GM12891 (cell line): ENCODE measurements around the gene ADAM11.

Experiments used
- DNase-seq: peaks from one replicate; pipeline ENCODE4 v3.0.0; 2011; ENCODE audit warnings: low spot score; ENCODE audit not compliant: insufficient read length
- FAIRE-seq: peaks from 2 replicates; lab custom pipeline; 2011; peaks lifted over from hg19 to GRCh38; lab: Jason Lieb, UNC
- PAX5 ChIP-seq: IDR thresholded peaks from 2 replicates; pipeline ENCODE4 v1.6.1; 2011; ENCODE audit warnings: low read length, moderate library complexity, mild to moderate bottlenecking; ENCODE audit not compliant: insufficient read depth, severe bottlenecking
- POLR2A ChIP-seq: IDR thresholded peaks from 2 replicates; pipeline ENCODE4 v1.6.1; 2011; ENCODE audit warnings: low read depth, low read length, control low read depth
- POLR2AphosphoS5 ChIP-seq: IDR thresholded peaks from 2 replicates; pipeline ENCODE4 v1.6.1; 2011; ENCODE audit warnings: low read depth, low read length, control low read depth
- POU2F2 ChIP-seq: IDR thresholded peaks from 2 replicates; pipeline ENCODE4 v1.6.1; 2011; ENCODE audit warnings: low read depth, mild to moderate bottlenecking, control low read depth, low read length, moderate library complexity
- SPI1 ChIP-seq: IDR thresholded peaks from 2 replicates; pipeline ENCODE4 v1.6.1; 2011; ENCODE audit warnings: low read depth, low read length, control low read depth
- TAF1 ChIP-seq: IDR thresholded peaks from 2 replicates; pipeline ENCODE4 v1.6.1; 2011; ENCODE audit warnings: low read depth, low read length, control low read depth

Gene ADAM11

DNA sequence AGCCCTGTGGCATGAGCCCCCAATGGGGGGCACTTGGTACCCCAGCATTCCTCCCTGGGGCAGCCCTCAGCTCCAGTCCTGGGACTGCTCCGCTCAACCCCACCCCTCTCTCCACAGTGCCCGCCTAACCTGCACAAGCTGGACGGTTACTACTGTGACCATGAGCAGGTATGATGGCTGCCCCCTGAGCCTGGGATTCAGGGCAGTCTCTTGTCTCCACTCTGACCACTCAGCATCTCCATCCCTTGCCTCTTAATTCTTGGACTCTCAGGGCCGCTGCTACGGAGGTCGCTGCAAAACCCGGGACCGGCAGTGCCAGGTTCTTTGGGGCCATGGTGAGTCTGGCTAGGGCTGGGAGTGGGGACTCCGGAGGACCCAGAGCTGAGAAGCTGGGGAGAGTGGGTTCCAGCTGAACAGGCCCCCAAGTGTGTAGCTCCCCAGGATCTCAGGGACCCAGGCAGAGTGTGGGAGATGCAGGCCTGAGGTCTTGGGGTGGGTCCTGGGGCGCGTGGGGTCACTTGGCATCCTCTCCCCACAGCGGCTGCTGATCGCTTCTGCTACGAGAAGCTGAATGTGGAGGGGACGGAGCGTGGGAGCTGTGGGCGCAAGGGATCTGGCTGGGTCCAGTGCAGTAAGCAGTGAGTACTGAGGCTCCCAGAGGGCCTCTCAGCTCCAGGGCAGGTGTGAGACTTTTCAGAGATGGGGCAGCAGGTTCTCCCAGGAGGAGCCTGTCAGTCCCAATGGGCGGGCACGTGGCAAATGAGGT, 18.0 kb downstream of the ADAM11 start:
- DNase-seq (no peak), FAIRE-seq (no peak)
- TF ChIP-seq POU2F2 (no peak), POLR2A (no peak), SPI1 (no peak), POLR2AphosphoS5 (no peak), TAF1 (no peak), PAX5 (no peak)

GRCh38 chr17:44777394-44778348, 18.9 kb downstream of the ADAM11 start:
- no peak for DNase-seq
- FAIRE-seq = no peak
- TF ChIP-seq POLR2AphosphoS5 (no peak), PAX5 (no peak), SPI1 (no peak), POU2F2 (no peak), POLR2A (no peak), TAF1 (no peak)

GRCh38 chr17:44778656-44779210, 19.9 kb downstream of the ADAM11 start:
- DNase-seq (no peak), FAIRE-seq (no peak)
- TF ChIP-seq SPI1 (no peak), PAX5 (no peak), POU2F2 (no peak), TAF1 (no peak), POLR2AphosphoS5 (no peak), POLR2A (no peak)

DNA sequence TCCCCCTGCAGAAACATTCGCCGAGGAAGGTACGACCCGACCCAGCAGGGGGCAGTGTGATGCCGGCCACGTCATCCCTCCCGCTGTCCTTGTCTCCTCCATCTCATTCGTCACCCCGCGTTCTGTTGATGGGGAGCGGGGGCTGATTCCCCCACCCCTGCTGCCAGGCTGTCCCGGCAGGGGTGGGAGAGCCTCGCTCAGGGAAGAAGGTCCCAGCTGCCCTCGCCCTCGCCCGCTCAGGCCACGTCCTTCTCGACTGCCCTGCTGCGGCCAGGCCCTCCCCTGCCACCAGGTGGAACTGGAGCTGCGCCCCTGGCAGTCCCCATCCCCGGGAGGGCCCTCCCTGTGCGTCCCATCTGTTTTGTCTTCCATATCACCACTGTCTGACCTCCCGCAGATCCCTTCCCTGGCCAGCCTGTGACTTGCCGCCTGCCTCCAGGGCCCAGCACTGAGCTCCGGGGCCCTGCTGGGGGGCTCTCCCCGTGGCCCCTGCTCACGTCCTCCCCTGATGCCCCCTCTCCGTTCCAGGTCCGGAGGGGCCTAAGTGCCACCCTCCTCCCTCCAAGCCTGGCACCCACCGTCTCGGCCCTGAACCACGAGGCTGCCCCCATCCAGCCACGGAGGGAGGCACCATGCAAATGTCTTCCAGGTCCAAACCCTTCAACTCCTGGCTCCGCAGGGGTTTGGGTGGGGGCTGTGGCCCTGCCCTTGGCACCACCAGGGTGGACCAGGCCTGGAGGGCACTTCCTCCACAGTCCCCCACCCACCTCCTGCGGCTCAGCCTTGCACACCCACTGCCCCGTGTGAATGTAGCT, 20.6 kb downstream of the ADAM11 start:
- no peak for TF ChIP-seq POLR2A
- TF ChIP-seq POLR2AphosphoS5 = no peak
- no peak for TF ChIP-seq SPI1
- no peak for TF ChIP-seq POU2F2
- TF ChIP-seq PAX5 = no peak
- no peak for TF ChIP-seq TAF1
- DNase-seq (peak; percentile 90), FAIRE-seq (peak; percentile 98)

- DNase-seq (no peak), FAIRE-seq (no peak)
- TF ChIP-seq POU2F2 (no peak), TAF1 (no peak), PAX5 (no peak), SPI1 (no peak), POLR2AphosphoS5 (no peak), POLR2A (no peak)
Observed at GRCh38 chr17:44780161-44780560, 21.4 kb downstream of the ADAM11 start.

DNA sequence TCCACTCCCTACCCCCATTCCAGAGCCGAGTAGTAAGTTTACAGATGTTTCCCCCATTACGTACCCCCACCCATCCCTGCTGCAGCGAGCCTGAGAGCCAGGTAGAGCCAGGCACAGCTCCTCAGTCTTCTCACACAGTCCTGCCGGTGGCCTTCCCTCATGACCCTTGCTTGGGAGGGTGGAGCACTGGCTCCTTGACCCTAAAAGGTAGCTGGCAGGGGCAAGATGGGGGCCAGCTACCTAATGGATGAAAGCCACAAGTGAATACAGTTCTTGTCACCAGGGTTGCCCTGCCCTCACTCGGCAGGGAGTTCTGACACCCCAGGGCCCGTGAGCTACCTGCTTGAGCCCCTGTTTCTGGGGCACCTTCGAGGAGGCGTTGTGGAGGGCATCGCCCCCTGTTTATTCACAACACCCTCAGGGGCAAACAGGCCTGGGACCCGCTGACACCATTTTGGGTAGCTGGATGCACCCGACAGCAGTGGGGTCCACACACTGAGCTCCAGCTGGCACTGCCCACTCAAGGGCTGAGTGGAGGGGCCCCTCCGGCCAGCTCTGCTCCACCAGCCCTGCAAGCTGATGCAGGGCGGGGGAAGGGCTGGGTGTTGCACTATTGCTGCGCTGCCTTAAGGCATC, 22.2 kb downstream of the ADAM11 start:
- DNase-seq (no peak), FAIRE-seq (no peak)
- TF ChIP-seq TAF1 (no peak), PAX5 (no peak), POU2F2 (no peak), POLR2AphosphoS5 (no peak), POLR2A (no peak), SPI1 (no peak)

GRCh38 chr17:44781551-44782325, 22.9 kb downstream of the ADAM11 start:
- TF ChIP-seq POU2F2 (no peak), POLR2A (no peak), SPI1 (no peak), TAF1 (no peak), POLR2AphosphoS5 (no peak), PAX5 (no peak)
- DNase-seq = no peak
- no peak for FAIRE-seq
